HTR-8/SVneo (cell line): ENCODE measurements around the gene PNMA6A.
"Not testable (repeated sequence)": the region's sequence is repeated elsewhere in the genome, so short reads cannot be mapped to it uniquely, and the experiment has no call there.

Source experiments
- DNase-seq: peaks from one replicate; pipeline ENCODE4 v3.0.0; 2011; ENCODE audit warnings: low spot score, mixed read lengths; ENCODE audit not compliant: insufficient read length
- FAIRE-seq: peaks from 2 replicates; lab custom pipeline; 2011; peaks lifted over from hg19 to GRCh38; lab: Jason Lieb, UNC

PNMA6A gene

DNA sequence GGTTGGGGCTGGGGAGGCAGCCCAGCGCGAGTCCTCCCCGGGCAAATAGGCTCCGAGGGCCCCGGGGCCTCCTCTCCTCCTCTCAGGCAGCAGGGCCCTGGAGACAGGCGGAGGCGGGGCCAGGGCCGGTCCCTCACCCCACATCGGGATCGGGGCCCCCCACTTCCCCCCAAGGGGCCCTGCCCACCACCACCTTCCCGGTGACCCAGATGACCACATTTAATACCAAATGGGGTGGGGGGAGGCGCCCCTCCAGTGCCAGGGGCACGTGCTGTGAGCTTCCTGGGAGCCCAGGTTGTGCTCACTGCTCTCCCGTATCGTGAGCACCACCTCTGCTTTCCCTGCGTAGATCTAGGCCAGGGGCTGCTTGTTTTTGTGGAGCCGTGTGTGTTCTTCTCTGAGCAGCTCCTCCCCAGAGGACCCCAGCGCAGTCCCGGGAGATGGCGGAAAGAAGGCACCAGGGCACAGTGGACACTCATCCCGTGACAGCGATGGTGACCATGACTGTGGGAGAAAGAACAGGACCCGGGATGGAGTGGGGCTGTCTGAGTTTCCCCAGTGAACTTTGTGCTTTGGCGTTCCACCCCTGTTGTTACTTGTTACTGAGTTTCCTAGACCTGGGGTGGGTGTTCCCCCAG lies 2.1 kb downstream of the PNMA6A start:
- FAIRE-seq (no peak), DNase-seq (no peak)

DNA sequence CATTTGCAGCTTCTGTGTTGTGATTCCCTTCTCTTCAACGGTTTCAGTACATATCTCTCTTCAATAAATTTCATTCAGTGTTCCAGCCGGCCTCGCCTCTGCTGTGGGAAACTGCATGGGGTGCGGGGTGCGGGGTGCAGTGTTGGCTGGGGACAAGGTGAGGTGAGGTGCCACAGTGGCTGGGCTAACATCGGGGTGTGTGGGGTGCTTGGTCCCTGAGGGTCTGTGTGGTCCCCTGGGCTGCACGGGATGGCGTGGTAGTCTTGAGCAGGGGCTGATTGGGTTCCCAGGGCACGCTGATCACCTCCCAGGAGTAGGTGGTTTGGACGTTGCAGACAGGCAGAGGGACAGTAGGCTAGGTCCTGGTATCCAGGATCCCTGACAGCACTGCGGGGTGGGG lies 2.7 kb downstream of the PNMA6A start:
- FAIRE-seq (no peak), DNase-seq (no peak)

DNA sequence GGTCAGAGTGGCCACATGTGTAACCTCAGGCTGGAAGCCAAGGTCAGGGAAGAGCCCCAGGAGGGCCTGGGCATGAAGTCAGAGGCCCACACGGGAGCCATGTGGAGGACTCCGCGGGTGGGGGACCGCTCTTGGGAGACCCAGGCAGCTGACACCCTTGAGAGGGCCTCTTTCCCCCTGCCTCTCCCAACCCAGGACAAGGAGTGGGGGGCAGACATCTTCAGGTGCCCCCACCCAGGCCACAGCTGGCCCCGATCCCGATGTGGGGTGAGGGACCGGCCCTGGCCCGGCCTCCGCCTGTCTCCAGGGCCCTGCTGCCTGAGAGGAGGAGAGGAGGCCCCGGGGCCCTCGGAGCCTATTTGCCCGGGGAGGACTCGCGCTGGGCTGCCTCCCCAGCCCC lies 3.1 kb downstream of the PNMA6A start:
- no peak for FAIRE-seq
- DNase-seq = no peak

DNA sequence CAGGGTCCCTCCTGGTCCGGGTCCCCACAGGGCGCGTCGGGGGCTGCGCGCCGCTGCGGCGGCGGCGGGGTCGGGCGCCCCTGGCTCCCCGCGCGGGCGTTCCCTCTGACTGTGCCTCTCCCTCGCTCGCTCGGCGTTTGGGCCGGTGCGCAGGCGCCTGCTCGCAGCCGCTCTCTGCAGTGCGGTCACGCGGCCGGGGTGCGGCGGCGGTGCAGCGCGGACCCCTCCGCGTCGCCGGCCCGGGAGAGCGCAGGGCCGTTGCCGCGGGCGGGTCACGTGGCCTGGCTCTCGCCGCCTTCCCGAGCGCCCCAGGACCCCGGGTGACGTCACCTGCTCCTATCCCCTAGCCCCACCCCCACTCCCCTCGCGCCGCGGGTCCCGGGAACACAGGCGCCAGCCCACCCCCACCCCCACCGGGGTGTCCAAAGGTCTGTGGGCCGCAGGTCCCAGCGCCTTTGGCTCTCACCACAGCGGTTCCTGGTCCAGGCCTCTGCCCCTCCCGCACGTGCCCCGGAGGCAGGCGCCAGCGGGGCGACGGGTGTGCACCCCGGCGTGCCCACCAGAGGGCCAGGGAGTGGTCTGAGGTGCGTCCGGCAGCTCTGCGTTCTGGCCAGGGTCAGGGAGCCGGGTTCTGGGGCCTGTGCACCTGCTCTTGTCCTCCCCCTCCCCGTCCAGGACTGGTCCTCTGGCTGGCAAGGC lies 5.3 kb downstream of the PNMA6A start:
- DNase-seq, FAIRE-seq: not testable (repeated sequence)

DNA sequence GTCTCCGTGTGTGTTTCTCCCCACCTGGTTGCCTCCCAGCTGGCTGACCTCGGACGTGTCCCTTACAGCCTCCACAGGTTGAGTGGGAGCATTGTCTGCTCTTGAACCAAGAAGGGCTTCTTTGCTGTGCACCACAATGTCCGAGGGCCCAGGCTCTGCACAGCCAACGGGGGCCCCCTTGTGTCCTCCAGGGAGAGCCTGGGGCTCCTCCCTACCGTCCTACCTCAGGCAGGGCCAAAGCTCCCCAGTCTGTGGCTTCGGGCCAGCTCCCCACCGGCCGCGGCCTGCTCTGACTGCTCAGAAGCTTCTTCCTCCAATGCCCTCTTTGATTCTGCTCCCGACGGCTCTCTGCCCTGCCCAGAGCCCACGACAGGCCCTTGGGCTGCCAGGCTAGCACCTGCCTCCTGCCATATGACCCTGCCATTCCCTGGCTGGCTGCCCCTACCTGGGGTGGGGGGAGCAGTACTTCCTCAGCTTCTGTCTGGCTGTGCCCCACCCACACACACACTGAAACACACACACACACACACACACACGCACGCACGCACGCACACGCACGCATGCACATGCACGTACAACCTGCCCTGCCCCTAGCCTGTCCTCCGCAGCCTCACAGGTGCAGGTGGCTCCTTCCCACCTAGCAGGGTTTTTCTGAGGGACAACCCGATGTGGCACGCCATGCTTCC lies 11.1 kb downstream of the PNMA6A start:
- not testable (repeated sequence) for DNase-seq, FAIRE-seq

DNA sequence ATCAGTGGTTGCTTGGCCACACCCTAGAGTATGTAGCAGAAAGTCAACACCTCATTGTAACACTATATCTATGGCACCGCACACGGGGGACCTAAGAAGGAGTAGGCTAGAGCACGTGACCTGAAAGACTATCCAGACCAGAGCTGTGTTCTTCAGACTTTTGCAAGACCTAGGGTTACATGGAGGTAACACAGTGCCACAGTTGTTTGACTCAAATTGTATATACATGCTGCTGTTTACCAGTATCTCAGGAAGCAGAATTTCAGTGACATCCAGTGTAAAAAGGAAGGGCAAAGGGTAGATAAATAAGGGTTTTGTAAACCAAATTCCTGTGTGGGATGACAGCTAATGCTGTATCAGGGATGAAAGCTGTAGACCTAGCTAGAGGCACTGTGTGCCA lies 30.2 kb downstream of the PNMA6A start:
- DNase-seq (no peak), FAIRE-seq (no peak)

DNA sequence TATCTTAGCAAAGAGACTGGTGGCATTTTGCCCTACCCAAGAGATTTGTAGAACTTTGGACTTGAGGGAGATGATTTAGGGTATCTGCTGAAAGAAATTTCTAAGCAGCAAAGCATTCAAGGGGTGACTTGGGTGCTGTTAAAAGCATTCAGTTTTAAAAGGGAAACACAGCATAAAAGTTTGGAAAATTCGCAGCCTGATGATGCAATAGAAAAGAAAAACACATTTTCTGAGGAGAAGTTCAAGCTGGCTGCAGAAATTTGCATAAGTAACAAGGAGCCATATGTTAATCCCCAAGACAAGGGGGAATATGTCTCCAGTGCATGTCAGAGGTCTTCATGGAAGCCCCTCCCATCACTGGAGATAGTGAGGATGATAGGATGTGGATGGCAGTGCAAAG lies 32.7 kb downstream of the PNMA6A start:
- not testable (repeated sequence) for DNase-seq, FAIRE-seq

DNA sequence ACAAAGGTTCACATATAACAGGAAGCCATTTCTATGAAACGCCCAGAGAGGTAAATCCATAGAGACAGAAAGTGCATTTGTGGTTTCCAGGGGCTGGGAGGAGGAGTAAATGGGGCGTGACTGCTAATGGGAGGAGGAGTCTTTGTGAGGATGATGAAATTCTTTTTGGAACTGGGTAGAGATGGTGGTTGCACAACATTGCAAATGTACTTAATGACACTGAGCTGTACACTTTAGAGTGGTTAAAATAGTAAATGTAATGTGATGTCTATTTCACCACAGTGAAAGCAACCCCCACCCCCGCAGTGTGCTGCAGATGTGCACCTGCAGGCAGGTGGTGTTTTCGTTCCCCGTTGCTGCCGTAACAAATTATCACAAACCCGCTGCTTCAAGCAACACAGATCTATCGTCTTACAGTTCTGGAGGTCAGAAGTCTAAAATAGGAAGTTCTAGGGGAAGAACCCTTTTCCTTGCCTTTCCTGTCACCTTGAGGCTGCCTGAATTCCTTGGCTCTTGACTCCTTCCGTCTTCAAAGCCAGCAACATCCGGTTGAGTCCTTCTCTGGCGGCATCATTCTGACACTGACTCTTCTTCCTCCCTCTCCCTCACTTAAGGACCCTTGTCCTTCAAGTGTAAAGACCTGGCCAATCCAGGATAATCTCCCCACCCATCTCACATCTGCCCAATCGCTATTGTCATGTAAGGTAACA lies 34.0 kb downstream of the PNMA6A start:
- not testable (repeated sequence) for FAIRE-seq, DNase-seq

DNA sequence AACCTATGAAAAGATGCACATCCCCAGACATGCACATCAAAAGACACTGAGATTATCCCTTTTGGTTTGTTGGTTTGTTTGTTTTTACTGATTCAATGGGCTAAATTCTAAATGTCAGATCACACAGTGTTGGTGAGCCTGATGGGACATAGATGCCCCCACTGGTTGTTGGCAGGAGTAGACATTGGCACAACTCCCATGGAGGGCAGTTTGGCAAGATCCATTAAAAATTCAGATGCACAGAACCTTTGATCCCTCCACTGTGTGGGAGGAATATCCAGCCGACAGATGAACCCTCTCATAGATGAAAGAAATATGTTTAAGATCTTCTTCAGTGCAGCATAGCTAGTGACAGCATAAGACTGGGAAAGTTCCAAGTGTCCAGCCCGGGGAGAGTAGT lies 38.5 kb downstream of the PNMA6A start:
- not testable (repeated sequence) for FAIRE-seq, DNase-seq

DNA sequence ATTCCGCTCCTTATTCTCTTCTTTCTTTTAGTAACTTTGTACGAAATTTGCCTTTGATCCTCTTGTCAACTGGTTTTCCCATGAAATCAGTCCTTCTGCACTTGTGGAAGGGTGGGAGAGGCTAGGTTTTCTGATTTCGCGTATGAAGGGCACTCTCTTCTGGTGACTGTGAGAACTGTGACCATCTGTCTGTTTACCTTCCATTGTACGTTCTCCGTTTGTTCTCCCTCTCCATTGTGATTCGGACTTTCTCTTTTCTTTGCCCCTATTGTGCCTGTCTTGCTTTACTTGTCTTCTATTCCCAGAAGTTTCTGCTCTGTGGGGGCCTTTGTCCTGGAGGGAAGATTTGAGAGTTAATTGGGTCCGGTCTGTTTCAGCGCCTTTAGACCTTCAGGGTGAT lies 41.6 kb downstream of the PNMA6A start:
- FAIRE-seq = not testable (repeated sequence)

DNA sequence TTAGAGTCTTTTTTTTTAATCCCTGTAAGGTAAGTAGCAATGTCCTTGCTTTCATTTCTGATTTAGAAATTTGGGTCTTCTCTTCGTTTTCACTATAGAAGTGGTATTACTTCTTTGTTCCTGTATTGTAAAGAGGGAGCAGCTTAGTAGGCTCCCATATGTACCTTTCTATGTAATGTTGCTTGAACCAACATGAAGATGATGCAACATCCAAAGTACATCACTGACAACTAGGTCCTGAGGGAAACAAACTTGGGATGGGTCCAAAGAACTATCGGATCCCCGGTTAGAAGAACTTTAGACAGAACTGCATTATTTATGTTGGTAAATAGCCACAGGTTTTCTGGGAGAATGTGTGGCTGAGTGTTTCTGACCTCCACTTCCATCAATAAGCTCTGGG lies 45.5 kb downstream of the PNMA6A start:
- not testable (repeated sequence) for DNase-seq, FAIRE-seq

More for the DNA sequence above, 41.6 kb downstream of the PNMA6A start:
- DNase-seq = not testable (repeated sequence)

DNA sequence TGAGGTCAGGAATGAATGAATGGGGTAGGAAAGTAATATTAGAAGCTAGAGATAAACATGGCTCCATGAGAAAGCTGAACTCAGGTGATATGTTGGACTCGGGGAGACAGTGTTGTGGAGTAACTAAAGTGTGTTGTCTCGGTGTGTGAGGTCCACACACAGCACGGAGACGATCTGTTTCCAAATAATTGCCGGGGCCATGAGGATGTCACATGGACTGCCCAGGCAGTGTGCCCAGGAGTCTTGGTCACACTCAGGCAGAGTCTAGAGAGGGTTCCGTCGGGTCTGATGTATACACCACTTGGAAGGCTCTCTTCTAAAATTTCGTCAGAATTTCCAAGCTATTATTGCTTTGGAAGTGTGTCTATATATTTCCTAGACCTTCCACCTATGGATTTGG lies 48.0 kb downstream of the PNMA6A start:
- DNase-seq, FAIRE-seq: not testable (repeated sequence)

DNA sequence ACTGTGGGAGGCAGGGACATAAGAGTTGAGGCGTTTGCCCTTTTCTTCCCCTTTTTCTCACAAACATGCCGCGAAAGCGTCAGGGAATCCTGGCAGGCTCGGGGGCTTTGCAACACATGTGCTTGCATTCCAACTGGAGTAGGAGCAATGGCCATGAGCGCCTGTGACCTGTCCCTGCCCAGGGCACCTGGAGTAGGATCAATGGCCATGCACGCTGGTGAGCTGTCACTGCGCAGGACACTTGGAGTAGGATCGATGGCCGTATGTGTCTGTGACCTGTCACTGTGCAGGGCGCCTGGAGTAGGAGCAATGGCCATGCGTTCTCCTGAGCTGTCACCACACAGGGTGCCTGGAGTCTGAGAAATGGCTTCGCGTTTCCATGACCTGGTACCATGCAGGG lies 51.2 kb downstream of the PNMA6A start:
- not testable (repeated sequence) for DNase-seq, FAIRE-seq
